ENCODE results near the gene STATH.
A peak's percentile ranks its signal among the peaks of the same experiment; 100 is the strongest.
"Not testable (repeated sequence)": the region's sequence is repeated elsewhere in the genome, so short reads cannot be mapped to it uniquely, and the experiment has no call there.

The STATH gene, protein sequence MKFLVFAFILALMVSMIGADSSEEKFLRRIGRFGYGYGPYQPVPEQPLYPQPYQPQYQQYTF

GRCh38 chr4:69995526-69996016, at the start of gene STATH:
Gene STATH (plus strand): TSS chr4:69995966. CDS start chr4:69998438, 2,472 bp downstream.
- no peak for DNase-seq (ENCODE audit: low read depth, low spot score)

DNA sequence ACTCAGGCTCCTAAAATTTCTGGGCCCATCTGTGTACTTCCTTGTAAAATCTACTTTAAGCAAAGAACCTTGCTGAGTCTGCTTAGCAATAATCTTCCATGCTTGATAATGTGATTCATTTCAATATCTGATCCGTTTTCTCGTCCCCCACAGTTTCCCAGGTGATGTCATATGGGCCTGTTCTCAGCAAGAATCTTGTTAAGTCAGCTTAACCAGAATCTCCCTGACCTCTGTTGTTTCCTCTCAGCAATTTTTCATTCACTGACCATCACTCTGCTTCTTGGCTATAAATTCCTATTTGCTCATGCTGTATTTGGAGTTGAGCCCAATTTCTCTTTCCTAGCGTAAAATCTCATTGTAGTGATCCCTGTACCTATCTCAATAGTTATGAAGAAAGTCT, 44.2 kb upstream of the STATH start:
- DNase-seq (ENCODE audit: low read depth, low spot score) = no peak

DNA sequence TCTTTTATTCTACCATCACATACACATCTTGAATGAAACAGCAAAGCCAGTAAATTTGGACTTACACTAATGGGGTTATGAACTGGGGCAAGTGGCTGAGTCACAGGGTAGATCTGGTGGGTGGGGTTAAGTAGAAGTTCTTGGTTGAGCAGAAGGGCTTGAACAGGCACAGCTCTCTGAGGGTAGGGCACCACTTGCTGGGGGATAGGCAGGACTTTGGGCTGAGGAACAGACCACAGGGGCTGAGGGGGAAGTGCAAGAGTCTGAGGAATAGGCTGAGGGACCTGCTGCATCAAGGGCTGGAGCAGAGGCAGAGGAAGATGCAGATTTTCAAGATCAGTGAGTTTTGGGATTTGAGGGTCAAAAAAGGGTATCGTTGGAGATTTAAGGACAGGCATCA, 38.6 kb upstream of the STATH start:
- DNase-seq (ENCODE audit: low read depth, low spot score) = no peak

- no peak for DNase-seq (ENCODE audit: low read depth, low spot score)
These were observed 30.1 kb upstream of the STATH start, which contains the start of gene CSN2 for GRCh38 chr4:69965628-69966027. Gene CSN2 (minus strand): TSS chr4:69965728. CDS start chr4:69960995, 4,733 bp downstream.

DNA sequence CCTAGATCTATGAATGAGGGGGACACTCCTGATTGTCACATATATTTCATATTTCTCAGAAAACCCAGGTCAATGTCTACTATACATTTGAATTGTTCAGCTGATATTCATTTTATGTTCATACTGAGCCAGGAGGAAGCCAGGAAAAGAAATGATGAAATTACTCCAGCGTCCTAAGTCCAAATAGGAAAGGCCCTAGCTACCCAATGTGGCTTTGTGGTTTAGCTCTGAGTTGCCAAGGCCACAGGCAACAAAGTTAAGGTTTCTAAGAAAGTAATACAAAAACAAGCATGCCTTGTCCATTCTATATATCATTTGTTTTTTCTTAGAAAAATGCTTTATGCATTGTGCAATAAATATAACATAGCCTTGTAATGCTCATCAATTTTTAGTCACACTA, 25.7 kb upstream of the STATH start:
- DNase-seq (ENCODE audit: low read depth, low spot score) = no peak

DNA sequence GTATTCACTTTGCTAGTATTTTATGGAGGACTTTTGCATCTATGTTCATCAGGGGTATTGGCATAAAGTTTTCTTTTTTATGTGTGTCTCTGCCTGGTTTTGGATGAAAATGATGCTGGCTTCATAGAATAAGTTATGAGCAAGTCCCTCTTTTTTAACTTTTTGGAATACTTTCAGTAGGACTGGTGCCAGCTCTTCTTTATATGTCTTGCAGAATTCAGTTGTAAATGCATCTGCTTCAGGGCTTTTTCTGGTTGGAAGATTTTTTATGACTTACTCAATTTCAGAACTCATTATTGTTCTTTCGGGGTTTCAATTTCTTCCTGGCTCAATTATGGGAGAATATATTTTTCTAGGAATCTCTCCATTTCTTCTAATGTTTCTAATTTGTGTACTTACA, 21.1 kb upstream of the STATH start:
- no peak for DNase-seq (ENCODE audit: low read depth, low spot score)

DNA sequence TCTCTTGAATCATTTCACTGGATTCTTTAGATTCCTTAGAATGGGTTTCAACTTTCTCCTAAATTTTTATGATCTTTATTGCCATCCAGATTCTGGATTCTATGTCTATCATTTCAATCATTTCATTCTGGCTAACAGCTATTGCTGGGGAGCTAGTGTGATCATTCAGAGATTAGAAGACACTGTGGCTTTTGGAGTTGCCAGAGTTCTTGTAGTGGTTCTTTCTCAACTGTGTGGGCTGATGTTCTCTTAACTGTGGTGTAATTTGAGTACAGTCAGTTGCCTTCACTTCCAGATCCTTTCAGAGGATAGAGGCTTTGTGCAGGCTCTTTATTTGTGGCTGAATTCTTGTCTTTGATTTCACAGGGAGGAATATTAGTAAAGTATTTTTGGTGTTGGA, 18.2 kb upstream of the STATH start:
- no peak for DNase-seq (ENCODE audit: low read depth, low spot score)

DNA sequence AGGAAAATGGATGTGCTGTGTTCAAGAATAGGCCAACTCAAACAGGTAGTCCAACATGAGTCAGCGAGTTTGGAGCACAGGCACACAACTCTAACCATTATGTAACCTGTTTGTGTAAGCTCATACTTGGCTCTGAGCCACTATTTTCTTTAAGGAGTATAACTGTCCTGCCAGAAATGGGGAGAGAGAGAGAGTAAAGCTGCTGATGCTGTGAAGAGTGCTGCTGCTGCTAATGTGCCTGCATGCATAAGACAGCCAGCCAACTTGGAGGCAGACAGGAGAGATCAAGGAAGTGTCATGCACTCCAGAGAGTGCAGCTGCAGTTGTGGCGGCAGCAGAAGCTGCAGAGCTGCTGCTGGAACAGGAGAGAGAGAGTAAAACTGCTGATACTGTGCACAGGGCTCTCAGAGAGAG, 11.7 kb upstream of the STATH start:
- no peak for DNase-seq (ENCODE audit: low read depth, low spot score)

DNA sequence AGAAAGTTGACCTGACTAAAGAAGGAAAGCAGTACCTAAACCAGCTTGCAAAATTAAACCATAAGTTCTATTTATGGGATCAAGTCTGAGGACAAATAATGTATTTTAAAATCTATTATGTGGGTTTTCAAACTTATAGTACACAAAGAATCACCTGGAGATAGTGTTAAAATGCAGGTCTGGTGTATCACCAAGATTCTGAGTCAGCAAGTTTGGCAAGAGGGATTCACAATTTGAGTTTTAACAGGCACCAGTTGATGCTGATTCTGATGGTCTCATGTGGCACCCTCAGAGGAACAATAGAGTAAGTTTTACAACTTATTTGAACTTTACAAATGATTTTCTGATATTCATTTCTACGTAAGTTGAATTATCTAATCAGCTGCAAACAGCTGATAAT, 9.1 kb upstream of the STATH start:
- no peak for DNase-seq (ENCODE audit: low read depth, low spot score)

DNA sequence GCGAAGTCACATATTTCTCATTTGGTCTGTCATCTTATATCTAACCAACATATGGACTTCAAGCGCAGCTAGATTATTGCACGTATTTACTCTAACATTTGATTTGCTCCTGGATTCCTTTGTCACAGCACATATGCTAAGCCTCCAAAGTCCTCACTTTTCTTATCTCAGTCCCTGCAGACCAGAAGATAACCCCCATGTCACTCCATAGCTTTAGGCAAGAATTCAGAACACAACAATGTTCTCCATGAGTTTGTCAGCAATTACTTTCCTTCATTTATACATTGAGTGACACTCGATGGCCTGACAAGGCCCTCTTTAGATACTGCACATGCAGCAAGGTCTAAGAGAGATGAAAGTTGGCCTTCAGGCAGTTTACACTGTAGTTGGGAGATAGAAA, 4.8 kb upstream of the STATH start:
- DNase-seq (ENCODE audit: low read depth, low spot score) = no peak

GRCh38 chr4:69994782-69995181, 984 bp upstream of the STATH start:
- no peak for DNase-seq (ENCODE audit: low read depth, low spot score)

GRCh38 chr4:69999420-69999819, 3.7 kb downstream of the STATH start:
- no peak for DNase-seq (ENCODE audit: low read depth, low spot score)

DNA sequence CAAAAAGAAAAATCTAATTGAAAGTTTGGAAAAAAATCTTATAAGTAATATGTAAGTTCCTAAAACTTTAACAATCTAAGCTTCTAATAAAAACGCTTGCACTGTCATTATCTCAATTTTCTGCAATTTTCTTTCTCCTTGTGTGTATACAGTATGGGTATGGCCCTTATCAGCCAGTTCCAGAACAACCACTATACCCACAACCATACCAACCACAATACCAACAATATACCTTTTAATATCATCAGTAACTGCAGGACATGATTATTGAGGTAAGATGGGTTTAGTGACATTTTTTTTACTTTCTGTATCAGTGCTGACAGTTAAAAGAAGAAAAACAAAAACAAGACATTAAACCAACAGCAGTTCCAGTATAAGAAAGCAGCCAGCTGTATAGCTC, 4.9 kb downstream of the STATH start:
- DNase-seq (ENCODE audit: low read depth, low spot score) = no peak

GRCh38 chr4:70002507-70002906, 6.7 kb downstream of the STATH start:
- no peak for DNase-seq (ENCODE audit: low read depth, low spot score)

DNA sequence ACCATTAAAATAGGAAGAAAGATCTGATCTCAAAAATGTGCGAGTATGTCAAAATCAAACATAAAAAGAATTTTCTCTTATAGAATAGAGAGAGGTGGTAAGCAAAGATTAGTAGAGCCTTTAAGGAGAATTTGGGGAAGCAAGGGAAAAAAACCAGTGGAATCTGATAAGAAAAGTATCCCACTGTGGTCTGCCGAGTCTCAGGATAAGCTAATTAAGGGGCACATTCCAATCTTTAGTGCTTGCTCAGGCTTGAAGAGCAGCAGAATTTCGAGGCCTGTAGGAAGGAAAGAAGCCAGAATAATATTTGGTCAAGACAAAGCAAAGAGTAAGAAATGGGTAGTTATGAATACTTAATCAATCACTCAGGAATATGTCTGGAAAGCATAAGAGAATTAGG, 13.0 kb downstream of the STATH start:
- DNase-seq (ENCODE audit: low read depth, low spot score) = no peak

GRCh38 chr4:70019006-70019405, 23.2 kb downstream of the STATH start:
- DNase-seq (ENCODE audit: low read depth, low spot score) = peak; percentile 8

DNA sequence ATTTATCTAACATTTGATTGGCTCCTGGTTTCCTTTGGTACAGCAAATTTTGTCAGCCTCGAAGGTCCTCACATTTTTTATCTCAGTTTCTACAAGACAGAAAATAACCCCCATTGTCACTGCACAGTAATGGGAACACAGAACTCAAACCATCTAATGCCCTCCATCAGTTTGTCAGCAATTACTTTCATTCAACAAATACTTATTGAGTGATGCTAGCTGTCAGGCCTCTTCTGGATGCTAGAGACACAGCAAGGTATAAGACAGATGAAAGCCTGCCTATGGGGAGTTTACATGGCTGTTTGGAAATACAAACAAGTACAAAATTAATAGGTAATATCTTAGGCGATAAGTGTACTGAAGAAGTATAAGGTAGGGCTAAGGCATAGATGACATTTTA, 27.5 kb downstream of the STATH start:
- DNase-seq (ENCODE audit: low read depth, low spot score) = no peak

DNA sequence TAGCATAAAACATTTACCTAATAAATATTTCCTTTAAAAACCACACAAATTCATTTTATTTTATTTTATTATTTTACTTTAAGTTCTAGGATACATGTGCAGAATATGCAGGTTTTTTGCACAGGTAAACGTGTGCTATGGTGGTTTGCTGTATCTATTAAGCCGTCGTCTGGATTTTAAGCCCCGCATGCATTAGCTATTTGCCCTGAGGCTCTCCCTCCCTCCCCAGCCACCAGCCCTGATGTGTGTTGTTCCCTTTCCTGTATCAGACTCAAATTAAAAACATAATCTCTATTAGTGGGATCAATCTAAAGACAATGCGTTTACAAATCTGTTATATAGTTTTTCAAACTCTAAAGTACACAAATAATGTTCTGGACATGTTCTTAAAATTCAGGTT, 31.2 kb downstream of the STATH start:
- no peak for DNase-seq (ENCODE audit: low read depth, low spot score)

DNA sequence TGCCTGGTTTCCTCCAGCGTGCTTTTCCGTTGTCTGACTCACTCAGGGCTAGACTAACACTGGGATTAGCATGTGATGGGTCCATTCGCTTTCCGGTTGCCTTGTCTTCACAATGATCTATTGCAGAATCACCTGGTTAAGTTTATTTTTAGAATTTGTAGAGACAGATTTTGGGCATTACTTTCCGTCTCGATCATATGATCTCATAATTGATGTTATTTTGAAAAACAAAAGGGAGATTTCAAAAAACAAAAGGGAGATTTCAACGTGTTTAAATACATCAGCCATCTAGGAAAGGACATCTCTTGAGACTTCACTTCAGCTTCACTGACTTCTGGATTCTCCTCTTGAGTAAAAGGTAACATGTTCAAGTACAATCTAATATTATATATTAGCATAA, 32.4 kb downstream of the STATH start, which contains the start of gene HTN3:
Gene HTN3, plus strand, starts transcription at position 301 of the 400 bp plus-strand sequence. CDS start 2,282 bp downstream, outside the sequence.
- DNase-seq (ENCODE audit: low read depth, low spot score) = not testable (repeated sequence)

DNA sequence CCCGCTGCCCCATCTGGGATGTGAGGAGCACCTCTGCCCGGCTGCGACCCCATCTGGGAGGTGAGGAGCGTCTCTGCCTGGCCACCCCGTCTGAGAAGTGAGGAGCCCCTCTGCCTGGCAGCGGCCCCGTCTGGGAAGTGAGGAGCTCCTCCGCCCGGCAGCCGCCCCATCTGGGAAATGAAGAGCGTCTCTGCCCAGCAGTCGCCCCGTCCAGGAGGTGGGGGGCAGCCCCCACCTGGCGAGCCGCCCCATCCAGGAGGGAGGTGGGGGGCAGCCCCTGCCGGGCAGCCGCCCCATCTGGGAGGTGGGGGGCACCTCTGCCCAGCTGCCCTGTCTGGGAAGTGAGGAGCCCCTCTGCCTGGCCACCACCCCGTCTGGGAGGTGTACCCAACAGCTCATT, 41.8 kb downstream of the STATH start:
- not testable (repeated sequence) for DNase-seq (ENCODE audit: low read depth, low spot score)

- not testable (repeated sequence) for DNase-seq (ENCODE audit: low read depth, low spot score)
These were observed 44.2 kb downstream of the STATH start for GRCh38 chr4:70039928-70040327.

DNA sequence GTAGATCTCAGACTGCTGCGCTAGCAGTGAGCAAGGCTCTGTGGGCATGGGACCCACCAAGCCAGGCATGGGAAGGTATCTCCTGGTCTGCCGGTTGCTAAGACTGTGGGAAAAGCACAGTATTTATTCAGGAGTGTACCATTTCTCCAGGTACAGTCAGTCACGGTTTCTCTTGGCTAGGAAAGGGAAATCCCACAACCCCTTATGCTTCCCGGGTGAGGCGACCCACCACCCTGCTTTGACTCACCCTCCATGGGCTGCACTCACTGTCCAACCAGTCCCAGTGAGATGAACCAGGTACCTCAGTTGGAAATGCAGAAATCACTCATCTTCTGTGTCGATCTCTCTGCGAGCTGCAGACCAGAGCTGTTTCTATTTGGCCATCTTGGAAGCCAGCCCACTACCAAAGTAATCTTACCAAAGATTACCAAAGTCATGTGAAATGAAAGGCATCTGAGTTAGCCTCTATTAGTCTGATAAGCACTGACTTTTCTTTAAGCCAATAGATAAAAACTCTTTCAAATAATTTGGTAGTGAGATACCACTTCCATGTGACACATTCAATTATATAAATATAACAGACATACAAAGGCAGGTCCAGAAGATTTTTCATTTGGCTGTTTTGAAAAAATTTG, 46.0 kb downstream of the STATH start:
- DNase-seq (ENCODE audit: low read depth, low spot score) = no peak

- not testable (repeated sequence) for DNase-seq (ENCODE audit: low read depth, low spot score)
These were observed 54.4 kb downstream of the STATH start, which contains the start of gene HTN1 for GRCh38 chr4:70050138-70050537. Gene HTN1 (plus strand): TSS chr4:70050438. CDS start chr4:70053077, 2,639 bp downstream.
